HG02870 (cell line): ENCODE results near the gene TUBB3.
"Not testable (repeated sequence)": the region's sequence is repeated elsewhere in the genome, so short reads cannot be mapped to it uniquely, and the experiment has no call there.

Experiments used
- ATAC-seq: cut with Tn5 transposase; IDR thresholded peaks from one replicate; pipeline ENCODE4 v1.9.1; 2021; ENCODE audit warnings: mild to moderate bottlenecking, moderate library complexity; ENCODE audit not compliant: unreplicated experiment

The TUBB3 gene

DNA sequence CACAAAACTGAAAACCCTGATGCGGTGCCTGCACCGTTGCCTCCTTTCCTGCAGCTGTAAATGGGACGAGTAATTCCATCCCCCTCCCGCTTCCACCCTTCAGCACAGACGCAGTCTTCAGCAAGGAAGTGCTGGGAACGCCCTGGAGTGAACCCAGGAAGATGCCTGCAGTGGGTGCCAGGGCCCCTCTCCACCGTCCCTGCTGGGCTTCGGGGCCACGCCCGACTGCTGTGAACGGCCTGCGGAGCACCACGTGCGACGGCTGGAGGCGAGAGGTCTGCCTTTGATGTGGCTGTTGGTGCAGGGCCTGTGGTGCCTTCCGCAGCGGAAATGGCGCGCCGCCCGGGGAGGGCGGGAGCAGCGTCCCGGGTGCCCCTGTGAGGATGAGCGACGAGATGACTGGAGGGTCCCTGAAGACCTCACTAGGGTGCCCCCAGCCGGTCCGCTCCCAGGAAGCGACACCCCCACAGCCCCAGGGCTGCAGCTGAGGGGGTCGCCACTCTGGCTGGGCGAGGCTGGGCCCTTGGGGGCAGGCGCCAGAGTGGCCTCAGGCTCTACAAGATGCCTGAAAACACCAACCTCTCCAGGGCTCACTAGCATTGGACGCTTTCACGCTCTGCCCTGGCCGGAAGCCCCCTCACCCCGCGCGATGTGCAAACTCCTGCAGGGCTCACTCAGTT, 5.2 kb upstream of the TUBB3 start:
- peak; percentile 73 for ATAC-seq

DNA sequence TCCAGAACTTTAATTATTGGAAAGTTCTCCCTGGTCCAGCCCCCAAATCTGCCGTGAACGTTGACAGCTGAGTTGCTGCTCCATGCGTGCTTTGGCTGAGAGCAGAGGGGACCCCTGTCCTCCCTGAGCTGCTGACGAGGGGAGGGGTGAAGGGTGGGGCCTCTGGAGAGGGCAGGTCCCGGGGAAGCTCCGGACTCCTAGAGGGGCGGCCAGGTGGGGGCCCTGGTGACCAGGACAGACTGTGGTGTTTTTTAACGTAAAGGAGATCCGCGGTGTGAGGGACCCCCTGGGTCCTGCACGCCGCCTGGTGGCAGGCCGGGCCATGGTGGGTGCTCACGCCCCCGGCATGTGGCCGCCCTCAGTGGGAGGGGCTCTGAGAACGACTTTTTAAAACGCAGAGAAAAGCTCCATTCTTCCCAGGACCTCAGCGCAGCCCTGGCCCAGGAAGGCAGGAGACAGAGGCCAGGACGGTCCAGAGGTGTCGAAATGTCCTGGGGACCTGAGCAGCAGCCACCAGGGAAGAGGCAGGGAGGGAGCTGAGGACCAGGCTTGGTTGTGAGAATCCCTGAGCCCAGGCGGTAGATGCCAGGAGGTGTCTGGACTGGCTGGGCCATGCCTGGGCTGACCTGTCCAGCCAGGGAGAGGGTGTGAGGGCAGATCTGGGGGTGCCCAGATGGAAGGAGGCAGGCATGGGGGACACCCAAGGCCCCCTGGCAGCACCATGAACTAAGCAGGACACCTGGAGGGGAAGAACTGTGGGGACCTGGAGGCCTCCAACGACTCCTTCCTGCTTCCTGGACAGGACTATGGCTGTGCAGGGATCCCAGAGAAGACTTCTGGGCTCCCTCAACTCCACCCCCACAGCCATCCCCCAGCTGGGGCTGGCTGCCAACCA, 4.4 kb upstream of the TUBB3 start, which contains the start of gene MC1R:
Gene MC1R (plus strand): TSS at position 410 of the 895 bp plus-strand sequence. CDS start 397 bp downstream, at position 807.
- no peak for ATAC-seq

DNA sequence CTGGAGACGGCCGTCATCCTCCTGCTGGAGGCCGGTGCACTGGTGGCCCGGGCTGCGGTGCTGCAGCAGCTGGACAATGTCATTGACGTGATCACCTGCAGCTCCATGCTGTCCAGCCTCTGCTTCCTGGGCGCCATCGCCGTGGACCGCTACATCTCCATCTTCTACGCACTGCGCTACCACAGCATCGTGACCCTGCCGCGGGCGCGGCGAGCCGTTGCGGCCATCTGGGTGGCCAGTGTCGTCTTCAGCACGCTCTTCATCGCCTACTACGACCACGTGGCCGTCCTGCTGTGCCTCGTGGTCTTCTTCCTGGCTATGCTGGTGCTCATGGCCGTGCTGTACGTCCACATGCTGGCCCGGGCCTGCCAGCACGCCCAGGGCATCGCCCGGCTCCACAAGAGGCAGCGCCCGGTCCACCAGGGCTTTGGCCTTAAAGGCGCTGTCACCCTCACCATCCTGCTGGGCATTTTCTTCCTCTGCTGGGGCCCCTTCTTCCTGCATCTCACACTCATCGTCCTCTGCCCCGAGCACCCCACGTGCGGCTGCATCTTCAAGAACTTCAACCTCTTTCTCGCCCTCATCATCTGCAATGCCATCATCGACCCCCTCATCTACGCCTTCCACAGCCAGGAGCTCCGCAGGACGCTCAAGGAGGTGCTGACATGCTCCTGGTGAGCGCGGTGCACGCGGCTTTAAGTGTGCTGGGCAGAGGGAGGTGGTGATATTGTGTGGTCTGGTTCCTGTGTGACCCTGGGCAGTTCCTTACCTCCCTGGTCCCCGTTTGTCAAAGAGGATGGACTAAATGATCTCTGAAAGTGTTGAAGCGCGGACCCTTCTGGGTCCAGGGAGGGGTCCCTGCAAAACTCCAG, 3.4 kb upstream of the TUBB3 start:
- ATAC-seq = no peak

DNA sequence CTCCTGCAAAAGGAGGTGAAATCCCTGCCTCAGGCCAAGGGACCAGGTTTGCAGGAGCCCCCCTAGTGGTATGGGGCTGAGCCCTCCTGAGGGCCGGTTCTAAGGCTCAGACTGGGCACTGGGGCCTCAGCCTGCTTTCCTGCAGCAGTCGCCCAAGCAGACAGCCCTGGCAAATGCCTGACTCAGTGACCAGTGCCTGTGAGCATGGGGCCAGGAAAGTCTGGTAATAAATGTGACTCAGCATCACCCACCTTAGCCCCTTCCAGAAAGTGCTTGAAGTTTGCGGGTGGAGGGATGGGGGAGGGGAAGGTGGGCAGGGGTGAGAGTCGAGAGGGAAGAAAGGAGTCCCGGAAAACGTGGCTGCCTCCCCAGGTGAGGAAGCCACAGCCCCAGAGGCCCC, 2.4 kb upstream of the TUBB3 start:
- no peak for ATAC-seq

DNA sequence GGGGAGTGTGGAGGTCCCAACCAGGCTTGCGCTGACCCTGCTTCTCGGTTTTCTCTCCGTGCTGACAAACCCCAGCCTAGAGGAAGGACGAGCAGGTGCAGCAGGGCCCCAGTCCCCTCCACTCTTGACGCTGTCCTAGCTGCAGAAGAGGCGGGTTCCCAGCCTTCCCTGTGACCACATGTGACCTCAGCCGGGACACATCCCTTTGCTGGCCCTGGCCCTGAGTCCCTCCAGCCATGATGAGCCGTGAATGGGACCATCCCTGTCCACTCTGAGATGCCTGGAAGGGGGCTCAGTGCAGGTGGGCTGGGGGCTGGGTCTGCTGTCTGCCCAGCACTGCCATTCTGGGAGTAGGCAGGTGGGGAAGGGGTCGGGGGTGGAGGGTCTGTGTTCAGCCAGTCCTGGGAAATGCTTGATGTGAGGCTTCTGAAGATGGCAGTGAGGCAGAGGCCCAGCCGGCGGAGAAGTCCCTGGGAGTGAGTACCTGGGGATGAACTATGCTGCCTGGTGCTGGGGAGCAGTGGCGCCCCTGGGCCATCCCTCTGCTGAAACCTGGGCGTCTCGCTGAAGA, 1.9 kb upstream of the TUBB3 start:
- ATAC-seq = no peak

DNA sequence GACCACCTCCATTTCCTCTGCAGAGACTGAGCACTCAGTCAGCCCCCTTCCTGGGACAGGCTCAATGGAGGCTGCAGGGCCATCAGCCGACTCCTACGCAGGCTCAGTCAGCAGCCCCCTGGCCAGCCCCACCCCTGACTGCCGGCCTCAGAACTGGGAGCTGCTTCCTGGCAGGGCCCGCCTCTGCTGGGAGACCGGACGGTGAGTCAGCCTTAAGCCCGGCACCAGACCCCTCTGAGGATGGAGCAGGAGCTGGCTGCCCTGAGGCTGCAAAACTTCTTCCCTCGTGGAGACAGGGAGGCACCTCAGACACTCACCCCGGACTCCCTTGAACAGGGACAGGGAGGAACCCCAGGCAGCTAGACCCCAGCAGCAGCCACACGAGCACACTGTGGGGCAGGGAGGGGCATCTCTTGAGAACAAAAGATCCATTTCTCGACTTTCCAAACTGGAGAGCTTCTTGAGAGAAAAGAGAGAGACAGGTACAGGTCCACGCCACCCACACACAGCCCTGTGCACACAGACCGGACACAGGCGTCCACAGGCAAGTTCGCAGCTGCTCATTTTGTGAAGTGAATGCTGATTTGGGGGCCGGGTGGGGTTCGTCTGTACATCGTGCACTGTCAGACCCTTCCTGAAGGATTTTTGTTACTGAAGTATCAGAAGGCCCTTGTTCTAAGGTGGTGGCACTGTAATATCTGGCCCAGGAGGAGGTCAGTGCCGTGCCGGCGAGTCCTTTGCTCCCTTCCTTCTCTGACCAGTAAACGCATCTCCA, 1.3 kb upstream of the TUBB3 start:
- no peak for ATAC-seq

DNA sequence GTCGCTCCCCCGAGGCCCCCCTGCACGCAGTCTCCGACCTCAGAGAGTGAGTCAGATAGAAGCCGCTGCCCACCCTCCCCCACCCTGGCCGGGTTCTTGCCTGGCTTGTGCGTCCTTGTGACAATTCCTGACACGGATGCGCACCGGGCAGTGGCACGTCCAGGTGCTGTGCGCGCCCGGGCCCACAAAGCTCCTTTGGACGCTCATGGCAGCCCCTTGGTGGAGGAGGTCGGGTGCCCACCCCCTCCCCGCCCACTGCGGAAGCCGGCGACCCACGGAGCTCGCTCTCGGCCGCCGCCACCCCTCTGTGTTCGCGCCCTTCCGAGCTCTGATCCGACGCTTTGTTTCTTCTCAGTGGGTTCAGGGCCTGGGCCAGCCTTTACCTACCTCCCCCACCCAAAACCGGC, 662 bp upstream of the TUBB3 start:
- no peak for ATAC-seq

DNA sequence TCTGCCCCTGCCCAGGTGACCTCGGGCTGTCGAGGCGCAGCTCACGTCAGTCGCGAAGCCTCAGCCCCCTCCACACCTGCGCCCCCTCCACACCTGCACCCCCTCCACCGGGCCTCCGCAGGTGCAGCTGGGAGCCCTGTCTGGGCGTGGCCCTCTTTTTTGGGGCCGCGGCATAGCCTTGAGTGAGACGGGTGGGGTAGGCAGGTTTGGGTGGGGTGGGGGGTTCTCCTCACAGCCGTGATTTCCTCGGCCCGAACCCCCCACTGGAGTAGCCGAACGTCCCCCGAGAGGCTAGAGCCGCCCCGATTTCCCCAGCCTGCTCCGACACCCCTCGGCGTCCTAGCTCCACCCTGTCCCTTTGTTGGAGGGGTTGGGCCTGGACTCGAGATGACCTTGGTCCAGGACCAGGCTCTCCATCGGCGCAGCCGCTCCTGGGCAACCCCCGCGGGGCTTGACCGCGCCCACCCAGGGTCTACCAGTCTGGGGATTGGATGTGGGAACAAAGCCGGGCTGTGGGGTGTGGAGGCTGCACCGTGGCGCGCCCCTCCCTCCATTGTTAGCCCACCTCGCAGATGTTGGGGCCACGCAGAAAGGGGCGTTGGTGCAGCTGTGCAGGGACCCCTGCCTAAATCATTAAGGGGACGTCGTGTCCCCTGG, 626 bp downstream of the TUBB3 start:
- no peak for ATAC-seq

DNA sequence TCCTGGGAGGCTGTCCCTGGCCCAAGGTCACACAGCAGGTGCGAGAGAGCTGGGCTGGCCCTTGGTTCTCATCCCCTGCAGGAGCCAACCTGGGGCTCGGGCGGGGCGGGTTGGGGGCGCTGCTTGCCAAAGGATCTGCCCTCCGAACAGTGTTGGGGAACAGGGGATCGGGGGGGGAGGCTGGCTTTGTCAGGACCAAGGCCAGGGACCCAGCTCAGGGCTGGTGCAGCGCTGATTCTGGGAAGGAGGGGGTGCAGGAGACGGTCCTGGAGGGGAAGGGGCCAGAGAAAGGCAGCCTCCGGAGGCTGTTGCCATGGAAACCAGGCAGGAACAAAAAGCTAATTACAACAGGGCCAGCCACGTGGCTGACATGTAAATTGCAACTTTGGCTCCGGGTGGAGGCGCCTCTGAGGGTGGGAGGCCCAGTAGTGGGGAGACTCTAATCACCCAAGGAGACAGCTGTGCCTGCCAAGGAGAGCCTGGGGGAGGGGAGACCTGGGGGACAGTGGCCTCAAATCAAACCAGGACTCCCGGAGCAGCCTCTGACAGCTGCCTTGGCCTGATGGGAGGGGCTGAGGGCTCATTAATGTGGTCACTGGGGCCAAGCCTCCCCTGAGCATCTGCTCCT, 1.3 kb downstream of the TUBB3 start:
- no peak for ATAC-seq

DNA sequence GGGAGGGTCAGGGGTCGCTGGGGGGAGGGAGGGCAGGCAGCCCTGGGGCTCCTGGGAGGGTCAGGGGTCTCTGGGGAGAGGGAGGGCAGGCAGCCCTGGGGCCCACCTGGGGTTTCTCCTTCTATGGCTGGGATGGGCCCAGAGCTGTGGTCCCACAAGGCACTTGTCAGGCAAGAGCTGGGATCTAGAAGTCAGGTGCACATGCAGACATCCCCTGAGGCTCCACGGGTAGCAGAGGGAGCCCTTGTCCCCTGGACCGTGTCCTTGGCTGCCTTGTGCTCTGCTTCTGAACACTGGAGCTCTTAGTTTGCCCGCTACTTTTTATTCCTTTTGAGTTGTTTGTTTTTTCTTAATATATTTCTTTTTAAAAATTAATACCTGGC, 1.8 kb downstream of the TUBB3 start:
- no peak for ATAC-seq

DNA sequence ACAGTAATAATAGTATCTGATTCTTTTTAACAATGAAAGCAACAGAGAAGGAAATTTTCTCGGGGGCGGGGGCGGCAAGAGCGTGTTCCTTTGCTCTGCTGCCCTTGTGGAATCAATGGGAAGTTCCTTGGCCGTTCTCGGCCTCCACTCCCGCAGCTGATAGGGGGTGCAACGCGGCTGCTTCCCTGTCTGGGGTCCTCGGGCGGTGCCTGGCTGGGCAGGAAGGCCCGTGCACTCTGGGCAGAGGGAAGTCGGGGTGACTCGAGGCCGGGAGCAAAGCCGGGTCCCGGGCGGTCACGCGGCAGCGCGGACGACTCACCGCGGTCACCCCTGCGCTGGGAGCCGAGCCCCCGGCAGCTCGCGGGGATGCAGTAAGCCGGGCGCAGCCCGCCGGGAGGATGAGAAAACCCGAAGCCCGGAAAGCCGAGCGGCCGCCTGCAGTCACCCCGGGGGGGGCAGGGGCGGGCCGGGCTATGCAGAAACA, 2.5 kb downstream of the TUBB3 start:
- ATAC-seq = no peak

DNA sequence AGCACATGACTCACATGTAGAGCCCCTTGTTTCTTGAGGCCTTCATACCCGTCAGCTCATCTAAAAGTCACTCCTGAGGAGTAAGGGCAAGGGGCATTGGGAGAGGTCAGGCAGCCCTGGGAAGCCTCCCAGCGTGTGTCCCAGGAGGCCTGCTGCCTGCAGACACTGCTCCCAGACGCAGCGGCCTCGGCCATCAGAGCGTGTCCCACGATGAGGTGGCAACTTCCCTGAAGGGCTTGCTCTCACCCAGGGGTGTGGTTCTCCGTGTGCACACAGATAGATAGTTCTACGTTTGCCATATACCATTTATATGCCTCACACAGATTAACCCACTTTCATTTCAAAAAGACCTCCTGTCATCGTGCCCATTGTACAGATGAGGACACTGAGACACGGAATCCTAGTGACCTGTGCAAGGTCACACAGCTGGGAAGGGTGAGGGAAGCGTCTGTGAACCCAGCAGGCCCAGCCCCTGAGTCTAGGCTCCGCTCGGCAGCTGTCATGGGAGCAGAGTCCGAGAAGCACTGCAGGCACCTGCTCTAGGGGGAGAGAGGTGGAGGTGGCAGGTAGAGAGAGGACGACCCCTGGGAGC, 8.3 kb downstream of the TUBB3 start:
- no peak for ATAC-seq

DNA sequence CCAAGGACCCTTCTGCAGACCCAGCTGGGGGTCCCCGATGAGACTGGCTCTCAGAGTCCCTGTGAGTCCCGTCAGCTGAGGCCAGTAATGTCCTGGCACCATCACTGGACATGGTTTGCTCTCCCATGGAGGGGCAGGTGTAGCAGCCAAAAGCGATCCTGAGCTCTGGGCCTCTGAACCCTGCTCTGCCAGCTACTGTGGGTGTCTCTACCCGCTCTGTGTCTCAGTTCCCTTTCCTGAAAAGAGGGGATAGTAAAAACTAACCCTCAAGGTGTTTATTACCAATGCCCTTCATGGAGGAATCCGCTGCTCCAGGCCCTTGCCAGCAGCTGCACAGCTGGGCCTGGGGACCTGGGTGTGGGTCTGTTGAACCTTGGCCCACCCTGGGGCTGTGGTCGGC, 8.8 kb downstream of the TUBB3 start:
- ATAC-seq = no peak

DNA sequence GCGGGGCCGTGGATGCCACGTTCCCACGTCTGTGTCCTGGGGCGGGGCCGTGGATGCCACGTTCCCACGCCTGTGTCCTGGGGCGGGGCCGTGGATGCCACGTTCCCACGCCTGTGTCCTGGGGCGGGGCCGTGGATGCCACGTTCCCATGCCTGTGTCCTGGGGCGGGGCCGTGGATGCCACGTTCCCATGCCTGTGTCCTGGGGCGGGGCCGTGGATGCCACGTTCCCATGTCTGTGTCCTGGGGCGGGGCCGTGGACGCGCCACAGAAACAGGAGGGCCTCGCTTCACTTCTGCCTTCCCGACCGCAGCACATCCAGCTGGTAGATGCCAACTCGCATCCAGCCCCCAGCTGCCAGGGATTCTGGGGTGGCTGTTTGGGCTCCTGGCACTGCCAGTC, 10.9 kb downstream of the TUBB3 start:
- ATAC-seq = not testable (repeated sequence)

DNA sequence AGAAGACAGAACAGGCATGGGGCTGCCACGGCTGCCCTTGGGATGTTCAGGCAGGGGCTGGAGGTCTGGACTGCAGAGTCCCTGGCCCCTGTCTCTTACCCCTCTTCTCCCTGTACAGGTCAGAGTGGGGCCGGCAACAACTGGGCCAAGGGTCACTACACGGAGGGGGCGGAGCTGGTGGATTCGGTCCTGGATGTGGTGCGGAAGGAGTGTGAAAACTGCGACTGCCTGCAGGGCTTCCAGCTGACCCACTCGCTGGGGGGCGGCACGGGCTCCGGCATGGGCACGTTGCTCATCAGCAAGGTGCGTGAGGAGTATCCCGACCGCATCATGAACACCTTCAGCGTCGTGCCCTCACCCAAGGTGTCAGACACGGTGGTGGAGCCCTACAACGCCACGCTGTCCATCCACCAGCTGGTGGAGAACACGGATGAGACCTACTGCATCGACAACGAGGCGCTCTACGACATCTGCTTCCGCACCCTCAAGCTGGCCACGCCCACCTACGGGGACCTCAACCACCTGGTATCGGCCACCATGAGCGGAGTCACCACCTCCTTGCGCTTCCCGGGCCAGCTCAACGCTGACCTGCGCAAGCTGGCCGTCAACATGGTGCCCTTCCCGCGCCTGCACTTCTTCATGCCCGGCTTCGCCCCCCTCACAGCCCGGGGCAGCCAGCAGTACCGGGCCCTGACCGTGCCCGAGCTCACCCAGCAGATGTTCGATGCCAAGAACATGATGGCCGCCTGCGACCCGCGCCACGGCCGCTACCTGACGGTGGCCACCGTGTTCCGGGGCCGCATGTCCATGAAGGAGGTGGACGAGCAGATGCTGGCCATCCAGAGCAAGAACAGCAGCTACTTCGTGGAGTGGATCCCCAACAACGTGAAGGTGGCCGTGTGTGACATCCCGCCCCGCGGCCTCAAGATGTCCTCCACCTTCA, 11.7 kb downstream of the TUBB3 start:
- no peak for ATAC-seq

DNA sequence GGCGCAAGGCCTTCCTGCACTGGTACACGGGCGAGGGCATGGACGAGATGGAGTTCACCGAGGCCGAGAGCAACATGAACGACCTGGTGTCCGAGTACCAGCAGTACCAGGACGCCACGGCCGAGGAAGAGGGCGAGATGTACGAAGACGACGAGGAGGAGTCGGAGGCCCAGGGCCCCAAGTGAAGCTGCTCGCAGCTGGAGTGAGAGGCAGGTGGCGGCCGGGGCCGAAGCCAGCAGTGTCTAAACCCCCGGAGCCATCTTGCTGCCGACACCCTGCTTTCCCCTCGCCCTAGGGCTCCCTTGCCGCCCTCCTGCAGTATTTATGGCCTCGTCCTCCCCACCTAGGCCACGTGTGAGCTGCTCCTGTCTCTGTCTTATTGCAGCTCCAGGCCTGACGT, 12.5 kb downstream of the TUBB3 start:
- not testable (repeated sequence) for ATAC-seq

DNA sequence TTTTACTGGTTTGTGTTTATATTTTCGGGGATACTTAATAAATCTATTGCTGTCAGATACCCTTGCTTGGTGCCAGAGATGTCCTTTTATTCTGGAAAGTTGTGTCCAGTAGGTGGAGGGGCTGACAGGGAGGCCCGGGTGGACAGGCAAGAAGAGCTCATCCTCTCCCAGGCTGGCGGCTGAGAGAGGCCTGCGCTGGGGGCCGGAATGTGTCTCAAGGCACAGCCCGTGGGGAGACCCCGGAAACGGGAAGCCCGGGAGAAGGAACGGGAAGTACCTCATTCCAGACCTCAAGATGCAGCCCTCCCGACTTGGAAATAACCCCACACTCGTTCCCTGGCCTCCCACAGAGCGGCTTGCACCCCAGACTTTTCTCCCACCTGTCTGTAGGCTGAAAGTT, 12.9 kb downstream of the TUBB3 start:
- no peak for ATAC-seq

DNA sequence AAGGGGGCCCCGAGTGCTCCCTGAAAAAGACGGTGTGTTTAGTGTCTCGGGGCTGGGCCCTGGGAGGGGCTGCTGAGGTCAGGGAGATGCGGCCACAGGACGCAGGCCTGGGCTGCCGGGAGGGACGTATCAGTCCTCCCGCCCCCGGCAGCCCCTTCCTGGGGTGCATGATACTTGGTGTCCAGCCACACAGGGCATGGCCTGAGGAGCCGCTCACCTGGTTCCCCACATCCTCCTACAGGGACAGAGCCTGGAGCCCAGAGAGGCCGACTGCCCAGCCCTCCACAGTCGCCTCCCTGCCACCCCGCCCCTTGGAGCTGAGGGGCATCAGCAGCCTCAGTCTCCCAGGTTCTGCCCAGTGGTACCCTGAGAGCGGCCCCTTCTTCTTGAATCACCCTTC, 13.4 kb downstream of the TUBB3 start:
- no peak for ATAC-seq
